HG03196 (cell line): ENCODE results near the gene DDX10.
"Not testable (repeated sequence)": the region's sequence is repeated elsewhere in the genome, so short reads cannot be mapped to it uniquely, and the experiment has no call there.

ENCODE experiments used
- ATAC-seq: cut with Tn5 transposase; IDR thresholded peaks from one replicate; pipeline ENCODE4 v1.9.1; 2021; ENCODE audit not compliant: unreplicated experiment

Gene DDX10

DNA sequence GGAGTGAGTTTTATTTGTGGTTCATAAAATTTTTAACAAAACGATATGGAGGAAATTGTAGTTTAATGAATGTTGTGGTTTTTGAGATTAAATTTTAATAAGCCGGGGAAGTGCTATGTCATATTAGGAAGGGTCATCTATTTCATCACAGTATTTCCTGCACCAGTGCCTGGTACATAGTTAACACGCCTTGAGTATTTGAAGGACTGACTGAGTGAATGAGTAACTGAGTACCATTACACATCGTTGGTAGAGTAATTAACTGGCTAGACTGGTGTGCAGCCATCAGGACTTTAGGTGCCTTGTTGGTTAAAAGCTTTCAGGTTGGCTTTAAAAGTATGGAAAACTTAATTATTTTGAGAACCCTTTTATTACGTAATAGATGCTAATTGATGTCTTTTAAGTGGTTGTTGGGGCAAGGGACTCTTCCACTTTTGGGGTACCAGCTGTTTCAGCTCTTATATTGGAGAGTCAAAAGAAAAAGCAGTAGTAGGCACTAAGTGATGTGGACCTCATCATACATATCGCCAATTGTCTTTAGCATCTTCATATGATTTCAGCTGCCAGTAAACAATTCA, 101.8 kb downstream of the DDX10 start:
- ATAC-seq, result no peak

- no peak for ATAC-seq
Observed at GRCh38 chr11:108768370-108768769, 103.5 kb downstream of the DDX10 start.

DNA sequence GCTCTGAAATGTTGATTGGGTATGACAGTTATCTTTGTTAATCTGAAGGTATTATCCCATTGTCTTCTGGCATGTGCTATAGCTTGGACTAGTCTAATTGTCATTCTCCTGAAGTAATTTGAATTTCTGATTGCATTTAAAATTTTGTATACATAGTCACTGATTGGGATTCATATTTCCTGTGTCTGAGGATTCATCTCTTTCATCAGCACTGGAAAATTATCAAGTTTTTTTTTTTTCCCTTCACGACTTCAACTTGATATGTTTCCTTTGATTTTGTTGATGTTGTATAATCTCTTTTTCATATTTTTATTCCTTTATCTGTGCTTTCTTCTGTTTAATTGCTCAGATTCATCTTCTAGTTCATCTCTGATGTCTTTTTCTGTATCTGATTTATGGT, 104.1 kb downstream of the DDX10 start:
- no peak for ATAC-seq

DNA sequence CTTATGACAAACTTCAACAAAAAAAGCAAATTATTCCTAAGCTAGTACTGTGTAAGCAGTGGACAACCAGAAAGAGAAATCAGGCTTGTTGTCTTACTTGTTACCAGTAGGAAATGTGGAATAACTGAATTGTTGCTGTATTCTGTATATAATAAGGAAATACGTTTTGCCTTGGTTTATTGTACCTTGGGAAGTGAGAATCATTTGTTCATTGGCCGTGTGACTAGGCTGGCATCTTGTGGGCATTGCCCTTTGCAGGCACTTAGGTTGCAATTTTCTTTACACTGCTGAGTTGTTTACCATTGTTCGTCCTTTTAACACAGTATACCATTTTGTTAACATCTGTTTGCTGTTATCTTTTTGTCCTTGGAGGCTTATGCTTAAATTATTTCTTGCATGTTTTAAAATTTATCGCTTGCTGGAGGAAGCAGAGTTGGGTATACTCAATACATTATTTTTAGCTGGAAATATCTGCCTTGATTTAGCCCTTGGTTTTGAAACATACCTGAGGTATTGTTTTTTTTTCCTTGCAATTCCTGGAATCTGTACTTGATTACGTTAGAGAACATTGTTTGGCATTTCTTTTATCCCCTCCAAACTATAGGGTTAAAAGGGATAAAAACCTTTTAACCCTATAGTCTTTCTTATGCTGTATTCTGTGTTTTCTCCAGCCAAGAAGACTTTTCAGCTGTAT, 109.3 kb downstream of the DDX10 start:
- no peak for ATAC-seq

DNA sequence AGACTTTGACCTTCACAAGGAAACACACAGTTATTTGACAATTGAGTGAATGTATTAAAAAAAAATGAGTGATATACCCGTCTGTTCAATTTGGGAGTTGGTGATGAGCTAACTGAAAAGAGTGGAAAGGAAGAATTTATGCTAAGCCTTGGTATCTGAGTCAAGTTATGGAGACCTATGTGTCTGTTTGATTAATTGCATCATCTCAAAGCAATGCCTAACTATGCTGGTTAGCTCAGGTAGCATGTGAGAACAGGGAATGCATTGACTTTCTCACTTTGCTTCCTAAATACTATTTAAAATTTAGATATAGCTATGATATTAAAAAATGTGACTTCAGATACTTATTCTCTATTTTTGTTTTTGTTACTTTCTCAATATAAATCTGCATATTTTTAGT, 110.5 kb downstream of the DDX10 start:
- ATAC-seq, result no peak

GRCh38 chr11:108779147-108779546, 114.3 kb downstream of the DDX10 start:
- not testable (repeated sequence) for ATAC-seq

DNA sequence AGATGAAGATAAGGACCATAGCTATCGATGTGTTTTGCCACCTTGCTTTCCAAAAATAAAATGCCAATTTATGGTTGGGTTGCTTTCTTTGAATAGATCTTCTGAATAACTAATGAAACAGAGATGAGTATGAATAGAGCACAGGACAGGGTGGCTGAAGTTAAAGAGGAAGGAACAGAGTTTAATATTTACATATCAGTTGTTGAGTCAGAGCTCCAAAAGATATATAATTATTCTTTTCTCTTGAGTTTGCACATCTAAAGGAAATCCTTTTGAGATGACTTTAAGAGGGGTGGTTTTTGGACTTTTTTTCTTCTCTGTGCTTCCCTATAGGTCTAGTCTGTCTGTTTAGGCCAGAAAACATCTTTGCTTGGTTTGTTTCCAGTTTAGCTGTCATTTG, 115.2 kb downstream of the DDX10 start:
- no peak for ATAC-seq

DNA sequence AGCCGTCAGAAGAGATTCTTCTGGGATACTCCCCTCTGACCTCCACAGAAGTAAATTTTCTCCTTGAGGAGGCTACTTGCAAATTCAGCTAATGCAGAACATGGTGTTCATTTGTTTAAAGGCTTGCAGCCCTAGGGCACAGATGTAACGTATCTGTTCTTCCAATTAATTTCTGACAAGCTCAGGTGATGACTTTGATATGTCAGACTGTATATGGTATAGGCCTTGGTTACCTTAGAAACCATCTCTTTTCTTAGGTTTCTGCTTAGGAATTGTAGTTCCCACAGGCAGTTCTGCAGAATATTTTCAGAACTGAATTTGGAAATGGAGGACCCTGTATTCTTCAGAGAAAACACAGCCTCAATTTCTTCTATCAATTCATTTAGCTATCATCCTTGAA, 117.1 kb downstream of the DDX10 start:
- no peak for ATAC-seq

DNA sequence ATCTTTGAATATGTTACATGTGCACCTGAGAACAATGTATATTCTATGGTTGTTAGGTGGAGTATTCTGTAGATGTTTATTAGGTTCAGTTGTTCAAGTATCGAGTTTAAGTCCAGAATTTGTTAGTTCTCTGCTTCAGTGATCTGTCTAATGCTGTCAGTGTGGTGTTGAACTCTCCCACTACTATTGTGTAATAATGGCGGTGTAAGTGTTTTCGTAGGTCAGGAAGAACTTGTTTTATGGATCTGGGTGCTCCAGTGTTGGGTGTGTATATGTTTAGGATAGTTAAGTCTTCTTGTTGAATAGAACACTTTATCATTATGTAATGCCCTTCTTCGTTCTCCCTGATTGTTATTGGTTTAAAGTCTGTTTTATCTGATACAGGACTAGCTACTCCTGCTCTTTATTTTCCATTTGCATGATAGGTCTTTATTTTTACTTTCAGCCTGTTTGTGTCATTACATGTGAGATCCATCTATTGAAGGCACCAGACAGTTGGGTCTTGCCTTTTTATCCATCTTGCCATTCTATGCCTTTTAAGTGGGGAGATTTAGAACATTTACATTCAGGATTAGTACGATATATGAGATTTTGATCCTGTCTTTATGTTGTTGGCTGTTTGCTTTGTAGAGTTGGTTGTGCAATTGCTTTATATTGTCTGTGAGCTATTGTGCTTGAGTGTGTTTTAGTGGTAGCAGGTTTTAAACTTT, 121.6 kb downstream of the DDX10 start:
- ATAC-seq, result no peak

DNA sequence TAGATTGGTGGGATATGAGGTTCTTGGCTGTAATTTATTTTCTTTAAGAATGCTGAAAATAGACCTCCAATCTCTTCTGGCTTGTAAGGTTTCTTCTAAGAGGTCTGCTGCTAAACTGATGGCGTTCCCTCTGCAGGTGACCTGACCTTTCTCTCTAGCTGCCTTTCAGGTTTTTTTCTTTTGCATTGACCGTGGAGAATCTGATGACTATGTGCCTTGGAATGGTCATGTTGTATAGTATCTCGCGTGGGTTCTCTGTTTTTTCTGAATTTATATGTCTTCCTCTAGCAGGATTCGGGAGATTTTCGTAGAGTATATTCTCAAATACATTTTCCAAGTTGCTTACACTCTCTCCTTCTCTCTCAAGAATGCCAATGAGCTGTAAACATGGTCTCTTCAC, 122.2 kb downstream of the DDX10 start:
- ATAC-seq, result no peak

- ATAC-seq, result no peak
Observed at GRCh38 chr11:108788565-108789199, 123.8 kb downstream of the DDX10 start.

DNA sequence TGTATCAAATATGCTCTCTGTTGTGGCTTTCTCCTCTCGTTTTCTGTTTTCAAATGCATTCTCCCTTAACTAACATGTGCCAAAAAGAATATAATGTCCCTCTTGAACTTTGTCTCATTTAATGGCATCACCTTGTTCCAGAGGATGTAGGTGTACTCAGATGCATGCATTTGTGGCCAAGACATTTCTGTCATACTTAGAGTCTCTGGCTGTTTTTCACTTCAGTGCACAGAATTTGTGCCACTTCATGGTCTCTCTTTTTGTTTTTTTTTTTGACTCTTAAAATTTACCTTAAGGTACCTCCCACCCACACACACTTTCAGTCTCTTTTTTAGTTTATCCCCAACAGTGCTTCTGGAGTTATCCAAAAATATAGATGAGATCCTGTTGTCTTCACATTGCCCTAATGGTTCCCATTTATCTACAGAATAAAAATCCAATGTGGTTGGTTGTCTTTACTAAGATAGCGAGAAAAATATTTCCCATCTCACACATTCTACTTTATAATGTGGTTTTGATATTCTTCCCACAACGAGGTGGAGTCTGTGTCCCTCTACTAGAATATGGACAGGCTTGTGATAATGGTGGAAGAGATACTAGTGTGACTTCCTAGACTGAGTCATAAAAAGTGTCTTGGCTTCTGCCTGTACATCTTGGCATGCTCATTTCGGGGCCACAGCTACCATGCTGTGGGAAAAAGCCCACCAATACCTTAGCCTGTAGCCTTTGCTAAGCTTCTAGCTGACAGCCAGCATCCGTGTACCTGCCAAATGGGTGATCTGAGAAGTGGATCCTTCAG, 125.8 kb downstream of the DDX10 start:
- no peak for ATAC-seq

DNA sequence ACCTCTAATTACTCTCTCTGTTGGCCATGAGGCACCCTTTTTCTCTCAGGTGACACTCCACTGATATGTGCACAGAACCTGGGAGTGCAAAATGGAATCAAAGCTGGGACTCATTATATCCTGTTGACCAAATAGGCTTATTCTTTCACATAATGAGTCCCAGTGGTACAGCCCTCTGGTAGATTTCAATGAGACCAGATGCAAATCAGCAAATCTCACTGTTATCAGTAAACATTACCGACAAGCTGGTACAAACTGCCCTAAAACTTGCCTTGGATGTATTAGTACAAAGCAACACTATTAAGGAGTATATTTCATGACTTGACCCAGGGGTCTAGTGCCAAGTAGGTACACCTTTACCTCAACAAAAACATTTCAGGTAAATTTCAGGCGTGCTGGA, 128.3 kb downstream of the DDX10 start:
- no peak for ATAC-seq

DNA sequence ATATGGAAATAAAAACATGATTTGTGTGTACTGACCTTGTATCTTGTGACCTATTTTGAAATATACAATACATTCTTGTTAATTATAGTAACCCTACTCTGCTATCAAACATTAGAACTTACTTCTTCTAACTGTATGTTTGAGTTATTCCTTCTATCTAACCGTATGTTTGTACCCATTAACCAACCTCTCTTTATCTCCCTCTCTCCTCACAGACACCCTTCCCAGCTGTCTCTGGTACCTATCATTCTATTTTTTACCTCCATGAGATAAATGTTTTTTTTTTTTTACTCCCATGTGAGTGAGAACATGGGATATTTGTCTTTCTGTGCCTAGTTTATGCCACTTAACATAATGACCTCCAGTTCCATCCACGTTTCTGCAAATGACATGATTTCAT, 128.7 kb downstream of the DDX10 start:
- ATAC-seq, result no peak

DNA sequence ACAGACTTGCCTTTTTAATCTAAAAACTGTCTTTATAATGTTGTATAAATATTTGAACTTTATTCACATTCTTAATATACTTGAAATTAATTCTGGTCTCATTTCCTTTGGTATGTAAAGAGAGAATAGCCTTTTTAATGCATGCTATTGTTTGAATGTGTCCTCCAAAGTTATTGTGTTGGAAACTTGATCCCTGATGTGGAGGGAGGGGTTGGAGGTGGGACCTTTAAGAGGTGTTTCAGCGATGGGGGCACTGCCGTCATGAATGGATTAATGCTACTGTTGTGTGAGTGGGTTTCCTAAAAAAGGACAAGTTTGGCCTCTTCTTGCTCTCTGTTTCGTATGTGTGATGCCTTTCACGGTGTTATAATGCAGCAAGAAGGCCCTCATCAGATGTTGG, 131.7 kb downstream of the DDX10 start:
- ATAC-seq, result no peak

DNA sequence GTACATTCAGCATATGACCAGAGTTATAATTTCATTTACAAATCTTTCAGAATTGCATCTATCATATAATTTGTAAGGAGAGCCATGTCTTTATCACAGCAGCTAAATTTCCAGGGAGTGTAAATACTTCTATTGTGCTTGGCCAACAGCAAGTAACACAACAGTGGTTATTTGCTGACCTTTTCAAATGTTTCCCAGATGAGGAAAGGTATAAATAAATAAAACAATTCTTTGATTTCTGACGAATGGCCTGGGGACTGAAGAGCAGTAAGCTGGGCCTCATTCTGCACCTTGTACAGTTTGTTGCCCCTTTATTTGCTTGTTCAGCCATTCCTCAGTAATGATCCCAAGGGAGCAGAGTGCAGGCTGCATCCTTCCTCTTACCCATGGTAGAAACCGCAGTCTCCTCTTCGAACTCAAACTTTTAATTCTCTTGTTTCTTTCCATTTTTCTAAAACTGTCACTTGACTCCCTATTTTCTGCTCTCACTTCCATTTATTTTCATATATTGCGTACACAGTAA, 132.8 kb downstream of the DDX10 start:
- ATAC-seq, result no peak

GRCh38 chr11:108802492-108802891, 137.6 kb downstream of the DDX10 start:
- ATAC-seq, result no peak

GRCh38 chr11:108803776-108804175, 138.9 kb downstream of the DDX10 start:
- no peak for ATAC-seq

- ATAC-seq, result no peak
Observed at GRCh38 chr11:108804511-108804910, 139.6 kb downstream of the DDX10 start.

DNA sequence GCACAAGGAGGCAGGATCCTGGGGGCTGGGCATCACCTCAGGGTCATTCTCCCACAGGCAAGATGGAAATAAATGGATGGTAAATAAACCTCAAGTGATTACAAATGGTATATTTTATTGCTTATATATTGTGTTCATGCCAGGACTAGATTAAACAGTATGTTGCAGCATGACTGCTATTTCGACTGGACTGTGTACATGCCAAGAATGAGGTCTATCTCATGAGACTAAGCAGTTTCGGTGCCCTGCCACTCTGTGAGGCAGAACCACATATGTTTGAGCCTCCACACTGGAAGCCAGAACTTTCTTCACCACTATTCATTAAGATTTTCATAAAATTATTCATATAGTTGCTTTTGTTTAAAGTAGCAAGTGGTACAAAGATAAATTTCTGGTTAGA, 140.2 kb downstream of the DDX10 start:
- no peak for ATAC-seq

- no peak for ATAC-seq
Observed at GRCh38 chr11:108807262-108807661, 142.4 kb downstream of the DDX10 start.
